ENCODE measurements around the gene MYH4.

MYH4 gene

DNA sequence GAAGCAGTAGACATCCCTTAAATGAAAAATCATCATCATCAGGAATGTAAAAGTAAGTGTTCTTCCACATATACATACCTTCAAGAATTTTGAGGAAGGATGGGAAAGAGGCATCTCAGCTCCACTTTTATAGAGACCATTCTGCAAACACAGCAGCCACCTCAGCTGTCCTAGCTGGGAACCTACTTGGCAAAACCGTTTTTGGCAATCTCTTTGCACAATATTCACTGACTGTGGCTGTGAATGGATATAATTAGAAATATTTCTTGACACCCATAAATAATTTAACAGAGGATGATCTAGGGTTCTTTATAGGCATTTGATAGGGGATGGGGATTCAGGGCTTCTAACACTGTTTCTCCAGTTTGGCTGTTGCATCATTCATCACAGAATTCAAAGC, at the start of gene MYH4:
Gene MYH4, minus strand, starts transcription at position 101 of the 400 bp plus-strand sequence. CDS start 2,814 bp downstream, outside the sequence.
- no peak for TF ChIP-seq CTCF (IDR thresholded peaks at IDR 0.05; ENCODE audit: low read depth, low read length, missing control alignments)
- no peak for DNase-seq (ENCODE audit: extremely low read depth, low read depth)
- no peak within 1 kb of the TSS for H3K4me3 ChIP-seq (replicated peaks; ENCODE audit: low read depth, low read length)

- TF ChIP-seq CTCF (IDR thresholded peaks at IDR 0.05; ENCODE audit: low read depth, low read length, missing control alignments), result no peak
- no peak within 1 kb of the TSS for H3K4me3 ChIP-seq (replicated peaks; ENCODE audit: low read depth, low read length)
- DNase-seq (ENCODE audit: extremely low read depth, low read depth), result no peak
Observed at GRCh38 chr17:10518271-10519037, 49.1 kb upstream of the MYH4 start, which contains the start of gene MYH1. TSS of gene MYH1 (minus strand) at chr17:10518542. CDS start at chr17:10516642, 1,900 bp downstream.

- DNase-seq (ENCODE audit: extremely low read depth, low read depth), result no peak
- H3K4me3 ChIP-seq (replicated peaks; ENCODE audit: low read depth, low read length), result no peak overlapping the region
- TF ChIP-seq CTCF (IDR thresholded peaks at IDR 0.05; ENCODE audit: low read depth, low read length, missing control alignments), result no peak
Observed at GRCh38 chr17:10516638-10517037, 47.3 kb upstream of the MYH4 start.

DNA sequence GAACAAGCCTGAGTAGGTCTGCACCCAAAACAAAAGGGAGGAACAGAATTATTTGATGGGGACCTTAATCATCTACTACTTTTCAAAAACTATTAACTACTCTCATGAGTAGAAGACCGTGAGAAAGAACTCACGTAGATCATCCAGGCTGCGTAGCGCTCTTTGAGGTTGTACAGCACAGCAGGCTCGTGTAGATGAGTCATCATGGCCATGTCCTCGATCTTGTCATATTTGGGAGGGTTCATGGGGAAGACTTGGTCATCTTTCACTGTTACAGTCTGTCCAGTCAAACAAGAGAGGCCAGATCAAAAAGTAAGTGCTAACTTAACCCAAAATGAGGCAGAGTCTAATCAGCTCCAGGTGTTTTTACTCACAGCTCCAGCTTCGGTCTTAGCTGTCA, 46.7 kb upstream of the MYH4 start:
- TF ChIP-seq CTCF (IDR thresholded peaks at IDR 0.05; ENCODE audit: low read depth, low read length, missing control alignments), result no peak
- no peak for DNase-seq (ENCODE audit: extremely low read depth, low read depth)
- no peak overlapping the region for H3K4me3 ChIP-seq (replicated peaks; ENCODE audit: low read depth, low read length)

- DNase-seq (ENCODE audit: extremely low read depth, low read depth), result no peak
Observed at GRCh38 chr17:10513299-10514067, 44.1 kb upstream of the MYH4 start.

GRCh38 chr17:10512856-10513255, 43.5 kb upstream of the MYH4 start:
- TF ChIP-seq CTCF (IDR thresholded peaks at IDR 0.05; ENCODE audit: low read depth, low read length, missing control alignments), result no peak
- DNase-seq (ENCODE audit: extremely low read depth, low read depth), result no peak
- H3K4me3 ChIP-seq (replicated peaks; ENCODE audit: low read depth, low read length), result no peak overlapping the region

More at GRCh38 chr17:10513299-10514067, 44.1 kb upstream of the MYH4 start:
- H3K4me3 ChIP-seq (replicated peaks; ENCODE audit: low read depth, low read length), result no peak overlapping the region
- no peak for TF ChIP-seq CTCF (IDR thresholded peaks at IDR 0.05; ENCODE audit: low read depth, low read length, missing control alignments)

Measured in HFF-Myc (cell line).